ENCODE results near the gene HOXA10. TPM values are rescaled to one million over a fixed set of nuclear protein-coding genes. Genes with fewer than 3 reads are reported as not detected.

The HOXA10 gene
- not detected for polyA plus RNA-seq (2012; ENCODE audit: insufficient read depth, insufficient read length, low read depth)

- peaks cover 100% of the 10 kb centered on the region for H3K27me3 ChIP-seq
- TF ChIP-seq CTCF (IDR thresholded peaks at IDR 0.05; ENCODE audit: low read depth, low read length) = no peak
- H3K9me3 ChIP-seq = no peaks in the 10 kb centered on the region; the same call in 1 of the 2 replicates
- H3K36me3 ChIP-seq = no peaks in the 10 kb centered on the region
- H3K4me3 ChIP-seq (ENCODE audit: low read depth, low read length) = no peak within 1 kb of the TSS
- no peak for DNase-seq
- no peaks in the 10 kb centered on the region for H3K4me1 ChIP-seq
Measured at GRCh38 chr7:27173956-27174873, at the start of gene HOXA10. Gene HOXA10 (minus strand): TSS chr7:27174320. CDS start chr7:27174306, 14 bp downstream.

- Histone ChIP-seq H3K27me3 (peaks cover 94% of the 10 kb centered on the region), H3K4me1 (no peaks in the 10 kb centered on the region), H3K36me3 (no peaks in the 10 kb centered on the region), H3K4me3 (ENCODE audit: low read depth, low read length) (no peak overlapping the region), H3K9me3 (no peaks in the 10 kb centered on the region)
- DNase-seq = no peak
- no peak for TF ChIP-seq CTCF (IDR thresholded peaks at IDR 0.05; ENCODE audit: low read depth, low read length)
Measured at GRCh38 chr7:27221201-27221797, 47.2 kb upstream of the HOXA10 start.

- H3K27me3 ChIP-seq = peaks cover 94% of the 10 kb centered on the region
- H3K9me3 ChIP-seq = no peaks in the 10 kb centered on the region
- H3K4me1 ChIP-seq = no peaks in the 10 kb centered on the region
- no peak for DNase-seq
- no peak overlapping the region for H3K4me3 ChIP-seq (ENCODE audit: low read depth, low read length)
- no peaks in the 10 kb centered on the region for H3K36me3 ChIP-seq
- TF ChIP-seq CTCF (IDR thresholded peaks at IDR 0.05; ENCODE audit: low read depth, low read length) = no peak
Measured at GRCh38 chr7:27220440-27220955, 46.4 kb upstream of the HOXA10 start.

- no peak for TF ChIP-seq CTCF (IDR thresholded peaks at IDR 0.05; ENCODE audit: low read depth, low read length)
- Histone ChIP-seq H3K9me3 (no peaks in the 10 kb centered on the region), H3K27me3 (peaks cover 94% of the 10 kb centered on the region), H3K4me1 (no peaks in the 10 kb centered on the region), H3K36me3 (no peaks in the 10 kb centered on the region), H3K4me3 (ENCODE audit: low read depth, low read length) (no peak overlapping the region)
- DNase-seq = no peak
Measured at GRCh38 chr7:27219821-27220220, 45.7 kb upstream of the HOXA10 start.

GRCh38 chr7:27217951-27218350 lies 43.8 kb upstream of the HOXA10 start:
- H3K4me1 ChIP-seq = no peaks in the 10 kb centered on the region
- DNase-seq = no peak
- no peak for TF ChIP-seq CTCF (IDR thresholded peaks at IDR 0.05; ENCODE audit: low read depth, low read length)
- H3K9me3 ChIP-seq = no peaks in the 10 kb centered on the region
- no peak overlapping the region for H3K4me3 ChIP-seq (ENCODE audit: low read depth, low read length)
- H3K27me3 ChIP-seq = peaks cover 94% of the 10 kb centered on the region
- H3K36me3 ChIP-seq = no peaks in the 10 kb centered on the region
